GM12872 (cell line): Measurements from ENCODE around the gene LDAH.

Source experiments
- TF ChIP-seq, protein P1 (sequence below): IDR thresholded peaks from 3 replicates; pipeline ENCODE4 v1.5.1; 2011; ENCODE audit warnings: low read depth, mild to moderate bottlenecking, low read length, moderate library complexity; ENCODE audit not compliant: insufficient read depth

The LDAH gene

DNA sequence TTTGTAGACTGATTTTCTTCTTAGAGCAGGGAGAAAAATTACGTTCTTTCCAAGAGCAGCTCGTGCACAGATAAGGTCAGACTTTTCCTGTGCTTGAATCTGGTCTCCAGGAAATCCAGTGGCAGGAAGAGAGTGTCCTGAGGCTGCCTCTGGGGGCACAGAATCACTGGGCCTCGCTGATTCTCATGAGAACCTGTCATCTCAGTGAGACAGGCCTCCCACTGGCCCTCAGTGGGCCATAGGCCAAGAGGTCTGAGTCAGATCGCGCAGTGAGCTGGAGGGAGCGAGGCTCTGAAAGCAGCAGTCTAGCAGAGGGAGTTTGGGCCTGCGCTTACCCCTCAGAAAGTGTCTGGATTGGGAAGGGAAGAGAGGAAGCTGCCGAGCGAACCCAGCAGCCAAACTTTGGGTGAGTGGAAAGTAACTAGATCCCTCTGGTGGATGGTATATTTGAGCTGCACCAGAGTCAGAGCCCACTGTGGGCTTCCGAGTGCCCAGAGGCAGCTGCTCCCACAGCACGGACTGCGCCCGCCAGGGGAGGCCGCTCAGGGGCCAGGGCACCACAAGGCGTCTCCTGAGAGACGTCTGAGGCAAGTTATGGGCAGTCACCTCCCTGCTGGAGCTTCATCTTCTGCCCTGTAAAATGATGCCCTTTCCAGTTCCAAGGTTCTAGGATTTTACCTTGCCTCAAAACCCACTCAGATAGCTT lies 147.8 kb downstream of the LDAH start:
- TF ChIP-seq, protein P1, sequence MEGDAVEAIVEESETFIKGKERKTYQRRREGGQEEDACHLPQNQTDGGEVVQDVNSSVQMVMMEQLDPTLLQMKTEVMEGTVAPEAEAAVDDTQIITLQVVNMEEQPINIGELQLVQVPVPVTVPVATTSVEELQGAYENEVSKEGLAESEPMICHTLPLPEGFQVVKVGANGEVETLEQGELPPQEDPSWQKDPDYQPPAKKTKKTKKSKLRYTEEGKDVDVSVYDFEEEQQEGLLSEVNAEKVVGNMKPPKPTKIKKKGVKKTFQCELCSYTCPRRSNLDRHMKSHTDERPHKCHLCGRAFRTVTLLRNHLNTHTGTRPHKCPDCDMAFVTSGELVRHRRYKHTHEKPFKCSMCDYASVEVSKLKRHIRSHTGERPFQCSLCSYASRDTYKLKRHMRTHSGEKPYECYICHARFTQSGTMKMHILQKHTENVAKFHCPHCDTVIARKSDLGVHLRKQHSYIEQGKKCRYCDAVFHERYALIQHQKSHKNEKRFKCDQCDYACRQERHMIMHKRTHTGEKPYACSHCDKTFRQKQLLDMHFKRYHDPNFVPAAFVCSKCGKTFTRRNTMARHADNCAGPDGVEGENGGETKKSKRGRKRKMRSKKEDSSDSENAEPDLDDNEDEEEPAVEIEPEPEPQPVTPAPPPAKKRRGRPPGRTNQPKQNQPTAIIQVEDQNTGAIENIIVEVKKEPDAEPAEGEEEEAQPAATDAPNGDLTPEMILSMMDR, result no peak

DNA sequence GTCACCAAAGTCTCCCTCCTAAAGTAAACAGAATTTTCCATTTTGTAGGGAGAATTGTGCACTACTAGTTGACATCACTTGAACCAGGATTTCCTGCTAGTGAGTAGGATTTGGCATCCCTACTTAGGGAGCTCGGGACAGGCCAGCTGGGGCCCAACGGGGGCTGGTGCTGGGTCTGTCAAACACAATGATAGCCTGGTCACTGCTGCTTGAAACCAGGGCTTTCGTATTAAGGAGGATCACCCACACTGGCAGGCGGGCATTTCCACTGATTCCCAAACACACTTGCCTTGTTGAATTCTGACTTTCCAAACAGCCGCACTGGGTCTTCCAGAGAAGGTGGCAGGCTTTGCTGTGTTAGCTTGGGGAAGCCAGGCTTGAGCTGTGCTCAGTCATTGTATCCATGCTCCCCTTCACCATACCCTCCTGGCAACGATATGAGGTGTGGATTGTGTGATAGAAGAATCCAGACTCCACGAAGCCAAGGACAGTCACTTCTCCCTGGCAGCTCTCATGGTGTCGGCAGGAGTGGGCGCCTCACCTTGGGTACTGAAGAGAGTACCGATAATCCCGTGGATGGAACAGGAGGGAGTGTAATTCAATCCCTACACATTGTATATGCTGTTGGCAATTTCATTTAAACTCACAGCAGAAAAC lies 148.5 kb downstream of the LDAH start:
- TF ChIP-seq, protein P1, result no peak

DNA sequence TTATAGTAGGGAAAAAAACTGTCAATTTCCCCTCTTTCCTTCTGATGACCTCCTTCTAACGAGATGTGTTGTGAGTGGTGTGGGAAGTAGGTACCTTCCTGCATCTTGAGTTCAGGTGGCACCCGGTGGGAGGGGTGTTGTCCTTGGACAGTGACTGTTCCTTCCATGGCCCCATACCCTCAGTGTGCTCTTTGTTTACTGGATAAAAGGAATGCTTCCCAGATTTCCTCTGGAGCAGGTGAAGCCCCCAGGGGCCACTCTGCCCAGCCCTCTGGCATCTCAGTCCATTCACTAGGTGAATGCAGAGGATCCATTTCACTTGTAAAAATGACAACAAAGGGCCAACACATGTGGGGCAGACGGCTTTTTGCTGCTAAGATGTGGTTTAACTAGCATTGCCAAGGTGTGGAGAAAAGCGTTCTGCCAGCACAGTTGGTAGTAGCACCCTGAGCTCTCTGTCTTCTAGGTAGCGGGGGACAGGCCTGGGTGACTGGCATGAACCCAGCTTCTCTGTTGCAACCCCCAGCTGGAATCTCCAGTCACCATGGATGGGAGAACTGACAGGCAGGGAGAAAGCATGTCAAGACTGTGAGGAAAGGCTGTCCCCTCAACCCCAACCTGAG lies 149.1 kb downstream of the LDAH start:
- TF ChIP-seq, protein P1, result no peak

DNA sequence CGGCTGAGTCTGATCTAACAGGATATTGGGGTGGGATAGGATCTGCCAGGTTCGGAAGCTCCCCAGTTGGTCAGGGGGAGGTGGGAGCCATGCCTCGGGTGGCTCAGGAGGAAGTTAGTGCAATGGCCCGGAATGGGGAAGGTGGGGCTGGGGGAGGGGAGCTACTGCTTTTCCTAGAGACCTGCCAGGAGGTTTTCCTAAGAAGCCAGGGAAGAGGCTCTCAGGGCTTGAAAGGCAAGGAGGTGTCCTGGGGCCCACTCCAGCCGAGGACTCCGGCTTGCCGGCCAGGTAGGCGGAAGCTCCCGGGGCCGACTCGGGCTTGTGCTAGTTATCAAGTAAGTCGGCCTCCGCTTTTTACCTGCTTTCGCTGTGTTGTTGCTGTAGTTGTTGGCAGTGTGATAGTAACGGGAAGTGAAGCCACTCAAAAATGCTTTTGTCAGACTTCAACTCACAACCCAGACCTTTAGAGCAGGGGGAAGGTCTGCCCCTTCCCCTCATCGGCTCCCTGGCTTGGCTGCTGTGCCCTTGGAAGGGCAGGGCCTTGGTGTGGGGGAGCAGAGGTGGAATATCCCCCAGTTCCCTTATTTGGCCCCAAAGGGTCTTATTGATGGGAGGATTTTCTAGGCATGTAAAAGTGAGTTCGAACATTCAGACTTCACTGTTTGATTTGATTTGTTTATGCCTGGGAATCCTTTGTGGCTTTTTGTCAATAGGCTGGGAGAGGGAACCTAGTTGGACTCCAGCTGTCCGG lies 150.5 kb downstream of the LDAH start:
- TF ChIP-seq, protein P1, result no peak

DNA sequence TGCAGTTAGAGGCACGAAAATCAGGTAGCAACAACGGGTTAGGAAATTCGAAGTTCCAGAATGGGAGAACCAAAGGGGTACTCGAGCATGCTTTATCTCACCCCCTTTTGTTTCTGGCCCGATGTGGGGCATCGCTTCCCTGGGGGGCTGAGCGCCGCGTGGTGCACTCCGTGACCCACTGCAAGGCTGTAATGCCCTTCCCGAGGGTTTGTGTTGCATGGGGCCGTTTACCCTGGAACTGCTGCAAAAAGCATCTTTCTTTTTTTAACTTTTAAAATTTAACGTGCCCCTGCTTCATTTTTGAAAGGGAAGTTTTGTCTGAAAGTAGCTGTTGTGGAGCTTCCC lies 151.2 kb downstream of the LDAH start:
- TF ChIP-seq, protein P1, result no peak

DNA sequence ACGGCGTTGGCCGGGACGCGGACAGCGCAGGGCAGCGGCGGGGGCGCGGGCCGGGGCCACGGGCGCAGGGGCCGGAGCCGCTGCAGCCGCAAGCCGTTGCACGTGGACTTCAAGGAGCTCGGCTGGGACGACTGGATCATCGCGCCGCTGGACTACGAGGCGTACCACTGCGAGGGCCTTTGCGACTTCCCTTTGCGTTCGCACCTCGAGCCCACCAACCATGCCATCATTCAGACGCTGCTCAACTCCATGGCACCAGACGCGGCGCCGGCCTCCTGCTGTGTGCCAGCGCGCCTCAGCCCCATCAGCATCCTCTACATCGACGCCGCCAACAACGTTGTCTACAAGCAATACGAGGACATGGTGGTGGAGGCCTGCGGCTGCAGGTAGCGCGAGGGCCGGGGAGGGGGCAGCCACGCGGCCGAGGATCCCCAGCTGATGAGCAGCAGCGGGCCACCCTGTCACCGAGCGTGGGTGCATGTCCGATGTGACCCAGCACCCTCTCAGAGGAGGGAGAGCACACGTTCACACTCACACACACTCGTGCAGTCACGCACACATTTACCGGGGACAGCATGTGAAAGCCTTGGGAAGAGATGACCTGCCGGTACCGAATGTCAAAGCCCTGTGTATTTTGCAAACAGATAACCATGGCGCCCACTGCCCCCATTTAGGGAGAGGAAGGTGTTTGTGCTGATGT lies 151.7 kb downstream of the LDAH start:
- TF ChIP-seq, protein P1, result no peak
